GM18519 (cell line): ENCODE data around the gene ITLN1.

Source experiments
- ATAC-seq: cut with Tn5 transposase; IDR thresholded peaks from one replicate; pipeline ENCODE4 v1.9.1; 2021; ENCODE audit warnings: mild to moderate bottlenecking, moderate library complexity; ENCODE audit not compliant: unreplicated experiment, low FRiP score

Gene ITLN1

GRCh38 chr1:160827418-160827817, 57.6 kb downstream of the ITLN1 start:
- ATAC-seq, result no peak

GRCh38 chr1:160826546-160826945, 58.4 kb downstream of the ITLN1 start:
- ATAC-seq, result no peak
